IgD-negative memory B cell (primary cell): Measurements from ENCODE around the gene OR2T10. TPM values are rescaled to one million over a fixed set of nuclear protein-coding genes. Genes with fewer than 3 reads are reported as not detected.
"Not testable (repeated sequence)": the region's sequence is repeated elsewhere in the genome, so short reads cannot be mapped to it uniquely, and the experiment has no call there.

ENCODE experiments used
- H3K27ac Mint-ChIP-seq, 3 donors: one replicate each; pipeline ENCODE4 v1.8.0; 2020 to 2022; ENCODE audit warnings: mild to moderate bottlenecking in 3 of 3, mixed read lengths in 3 of 3, moderate library complexity in 1 of 3
- H3K27me3 Mint-ChIP-seq: one replicate; pipeline ENCODE4 v1.8.0; 2021; ENCODE audit warnings: mixed read lengths
- H3K36me3 Mint-ChIP-seq: one replicate; pipeline ENCODE4 v1.8.0; 2020; ENCODE audit warnings: mild to moderate bottlenecking, mixed read lengths
- H3K4me1 Mint-ChIP-seq, 3 donors: one replicate each; pipeline ENCODE4 v1.8.0; 2020 to 2022; ENCODE audit warnings: mixed read lengths in 3 of 3, mild to moderate bottlenecking in 1 of 3
- H3K4me3 Mint-ChIP-seq, 4 donors: one replicate each; pipeline ENCODE4 v1.8.0; 2020 to 2022; ENCODE audit warnings: mild to moderate bottlenecking in 4 of 4, mixed read lengths in 4 of 4, moderate library complexity in 3 of 4
- H3K9me3 Mint-ChIP-seq, 3 donors: one replicate each; pipeline ENCODE4 v1.8.0; 2020 to 2021; ENCODE audit warnings: mixed read lengths in 3 of 3, mild to moderate bottlenecking in 1 of 3
- polyA plus RNA-seq: library from polyadenylated mRNA; unstranded; fragments of 300-500 nt; fragmentation: Illumina TruSeq; gene quantifications from one replicate; pipeline ENCODE4 v1.2.3, GENCODE V29; 2021

Gene OR2T10
- polyA plus RNA-seq = 0.39 TPM

GRCh38 chr1:248597589-248597988 lies at the start of gene OR2T10:
TSS of gene OR2T10 (minus strand) at chr1:248597700. CDS start at chr1:248593768, 3,932 bp downstream.
- Mint-ChIP-seq H3K4me1 (peaks cover 0 to 4% (median 4%) of the 10 kb centered on the region in 3 donors), H3K27ac (no peak within 1 kb of the TSS), H3K27me3 (no peaks in the 10 kb centered on the region), H3K36me3 (no peaks in the 10 kb centered on the region), H3K4me3 (no peak within 1 kb of the TSS), H3K9me3 (peaks cover 0 to 7% (median 0%) of the 10 kb centered on the region in 3 donors)

- not testable (repeated sequence) for H3K27me3 Mint-ChIP-seq, H3K4me3 Mint-ChIP-seq, H3K36me3 Mint-ChIP-seq, H3K9me3 Mint-ChIP-seq, H3K27ac Mint-ChIP-seq, H3K4me1 Mint-ChIP-seq
Observed at GRCh38 chr1:248645178-248645577, 47.7 kb upstream of the OR2T10 start, which contains the start of gene OR2T35. TSS of gene OR2T35 (minus strand) at chr1:248645278. CDS start at chr1:248639258, 6,020 bp downstream.

GRCh38 chr1:248642971-248643651 lies 45.6 kb upstream of the OR2T10 start:
- not testable (repeated sequence) for H3K36me3 Mint-ChIP-seq

DNA sequence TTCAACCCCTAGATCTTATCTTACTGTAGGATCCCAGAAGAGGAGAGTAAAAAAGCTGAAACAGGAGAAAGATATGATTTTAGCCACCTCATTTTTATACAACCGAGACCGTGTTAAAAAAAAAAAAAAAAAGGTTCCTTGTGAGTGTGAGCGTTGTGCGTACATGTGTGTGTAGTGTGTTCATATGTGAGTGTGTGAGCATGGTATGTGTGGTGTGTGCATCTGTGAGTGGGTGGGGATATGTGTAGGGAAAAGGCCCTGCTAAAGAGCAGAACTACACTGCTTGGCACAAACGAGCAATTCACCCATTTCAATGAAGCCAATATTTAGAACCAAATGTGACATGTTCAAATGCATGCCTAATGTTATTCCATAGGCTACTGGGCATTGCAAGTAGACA lies 44.1 kb upstream of the OR2T10 start:
- H3K9me3 Mint-ChIP-seq, H3K36me3 Mint-ChIP-seq, H3K4me1 Mint-ChIP-seq, H3K27ac Mint-ChIP-seq, H3K4me3 Mint-ChIP-seq, H3K27me3 Mint-ChIP-seq: not testable (repeated sequence)

More at GRCh38 chr1:248642971-248643651, 45.6 kb upstream of the OR2T10 start:
- H3K9me3 Mint-ChIP-seq, H3K4me3 Mint-ChIP-seq, H3K4me1 Mint-ChIP-seq, H3K27me3 Mint-ChIP-seq, H3K27ac Mint-ChIP-seq: not testable (repeated sequence)

DNA sequence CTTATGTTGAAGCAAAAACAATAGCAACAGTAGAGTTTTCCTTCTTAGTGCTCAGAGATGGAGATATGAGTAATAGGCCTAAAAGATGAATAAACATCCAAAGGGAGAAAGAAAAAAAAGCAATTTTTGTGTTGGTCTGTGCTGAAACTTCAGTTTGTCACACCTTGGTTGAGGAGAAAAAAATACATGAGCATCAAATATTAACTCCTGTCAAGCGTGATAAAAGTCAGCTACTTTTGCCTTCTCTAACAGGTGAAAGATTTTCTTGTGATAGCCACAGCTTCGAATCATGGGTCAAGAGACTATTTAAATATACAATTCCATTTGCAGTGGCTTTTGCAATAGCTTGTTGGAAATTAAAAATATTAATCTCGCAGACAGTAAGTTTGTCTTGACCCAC lies 43.4 kb upstream of the OR2T10 start:
- H3K27me3 Mint-ChIP-seq, H3K4me3 Mint-ChIP-seq, H3K9me3 Mint-ChIP-seq, H3K27ac Mint-ChIP-seq, H3K4me1 Mint-ChIP-seq, H3K36me3 Mint-ChIP-seq: not testable (repeated sequence)

- not testable (repeated sequence) for H3K27ac Mint-ChIP-seq, H3K4me1 Mint-ChIP-seq, H3K9me3 Mint-ChIP-seq, H3K27me3 Mint-ChIP-seq, H3K4me3 Mint-ChIP-seq, H3K36me3 Mint-ChIP-seq
Observed at GRCh38 chr1:248639652-248640051, 42.2 kb upstream of the OR2T10 start.

- H3K27me3 Mint-ChIP-seq, H3K36me3 Mint-ChIP-seq, H3K9me3 Mint-ChIP-seq, H3K4me1 Mint-ChIP-seq, H3K27ac Mint-ChIP-seq, H3K4me3 Mint-ChIP-seq: not testable (repeated sequence)
Observed at GRCh38 chr1:248636612-248637011, 39.1 kb upstream of the OR2T10 start.

DNA sequence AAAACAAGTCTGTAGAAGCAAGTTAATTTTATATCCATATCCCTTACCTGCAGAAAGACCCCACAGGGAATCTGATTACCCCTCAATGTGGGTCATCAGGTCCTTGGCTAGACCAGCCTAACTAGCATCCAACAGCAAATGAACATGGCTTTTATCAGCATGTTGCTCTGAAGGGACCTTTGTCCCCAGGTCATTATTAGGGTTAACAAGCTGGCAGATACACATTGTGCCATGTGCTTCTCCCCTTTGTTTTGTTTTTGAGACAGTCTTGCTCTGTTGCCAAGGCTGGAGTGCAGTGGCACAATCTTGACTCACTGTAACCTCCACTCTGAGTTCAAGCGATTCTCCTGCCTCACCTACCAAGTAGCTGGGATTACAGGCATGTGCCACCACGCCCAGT lies 37.5 kb upstream of the OR2T10 start, which contains the start of gene OR2T11:
TSS of gene OR2T11 (minus strand) at position 101 of the 400 bp plus-strand sequence. CDS start 7,963 bp downstream, outside the sequence.
- H3K27ac Mint-ChIP-seq, H3K36me3 Mint-ChIP-seq, H3K4me1 Mint-ChIP-seq, H3K4me3 Mint-ChIP-seq, H3K9me3 Mint-ChIP-seq, H3K27me3 Mint-ChIP-seq: not testable (repeated sequence)

DNA sequence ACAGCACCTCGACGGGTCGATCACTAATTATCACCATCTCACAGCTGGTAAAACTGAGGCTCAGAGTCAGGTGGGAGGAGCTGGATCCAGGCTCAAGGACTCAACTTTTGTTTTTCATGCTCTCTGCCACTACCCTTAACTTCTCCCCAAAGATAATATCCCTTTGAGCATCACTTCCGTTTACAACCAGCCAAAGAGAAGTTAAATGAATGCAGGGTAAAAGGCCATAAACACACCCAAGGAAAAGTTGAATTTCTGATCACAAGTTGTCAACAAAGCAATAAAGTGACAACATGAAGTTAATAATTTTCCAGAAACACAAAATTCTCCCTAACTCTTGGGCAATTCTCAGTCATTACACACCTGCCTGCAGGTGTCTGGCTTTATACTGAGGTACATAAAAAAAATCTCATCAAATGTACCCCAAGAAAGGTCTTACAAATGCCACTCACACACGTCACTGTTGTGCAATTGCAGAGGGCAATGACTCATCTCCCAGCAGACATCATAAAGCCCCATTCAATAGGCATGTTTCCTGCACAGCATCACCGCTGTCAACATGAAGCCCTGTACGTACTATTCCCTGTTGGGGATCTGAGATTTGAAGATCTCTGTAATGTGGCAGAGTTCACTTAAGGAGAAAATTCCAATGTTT lies 34.0 kb upstream of the OR2T10 start:
- no peaks in the 10 kb centered on the region for H3K36me3 Mint-ChIP-seq
- no peaks in the 10 kb centered on the region for H3K9me3 Mint-ChIP-seq
- no peak overlapping the region for H3K4me3 Mint-ChIP-seq
- H3K27ac Mint-ChIP-seq = no peak overlapping the region
- peaks cover 4 to 12% (median 9%) of the 10 kb centered on the region in 3 donors for H3K4me1 Mint-ChIP-seq
- no peaks in the 10 kb centered on the region for H3K27me3 Mint-ChIP-seq

DNA sequence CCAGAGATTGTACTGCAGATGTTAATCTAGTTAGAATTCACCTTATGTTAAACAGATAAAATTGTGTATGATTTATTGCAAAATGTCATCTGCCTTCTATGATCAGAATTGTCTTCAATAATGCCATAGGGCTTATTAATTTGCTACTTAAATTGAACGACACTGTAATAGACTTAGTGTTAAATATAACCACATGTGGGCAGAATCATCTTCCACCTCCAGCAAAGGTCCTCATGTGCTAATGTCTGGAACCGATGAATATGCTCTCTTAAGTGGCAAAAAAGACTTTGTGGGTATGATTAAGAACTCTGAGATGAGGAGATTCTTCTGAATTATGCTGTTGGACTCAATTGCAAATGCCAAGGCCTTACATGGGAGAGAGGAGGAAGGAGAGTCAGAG lies 33.1 kb upstream of the OR2T10 start:
- no peaks in the 10 kb centered on the region for H3K36me3 Mint-ChIP-seq
- H3K27ac Mint-ChIP-seq = no peak overlapping the region
- no peak overlapping the region for H3K4me3 Mint-ChIP-seq
- H3K27me3 Mint-ChIP-seq = no peaks in the 10 kb centered on the region
- H3K9me3 Mint-ChIP-seq = no peaks in the 10 kb centered on the region
- peaks cover 4 to 12% (median 9%) of the 10 kb centered on the region in 3 donors for H3K4me1 Mint-ChIP-seq

- Mint-ChIP-seq H3K36me3 (no peaks in the 10 kb centered on the region), H3K4me1 (peaks cover 4 to 12% (median 9%) of the 10 kb centered on the region in 3 donors), H3K4me3 (peak overlapping the region in 3 of 4 donors; percentile 51 to 55 (median 53)), H3K27ac (peak overlapping the region in 2 of 3 donors; percentile 28 to 73), H3K9me3 (no peaks in the 10 kb centered on the region), H3K27me3 (no peaks in the 10 kb centered on the region)
Observed at GRCh38 chr1:248627971-248628844, 30.7 kb upstream of the OR2T10 start.

- peaks cover 9 to 17% (median 14%) of the 10 kb centered on the region in 3 donors for H3K4me1 Mint-ChIP-seq
- no peak overlapping the region for H3K27ac Mint-ChIP-seq
- H3K36me3 Mint-ChIP-seq = no peaks in the 10 kb centered on the region
- H3K4me3 Mint-ChIP-seq = no peak overlapping the region
- no peaks in the 10 kb centered on the region for H3K27me3 Mint-ChIP-seq
- no peaks in the 10 kb centered on the region for H3K9me3 Mint-ChIP-seq
Observed at GRCh38 chr1:248625971-248626370, 28.5 kb upstream of the OR2T10 start.

DNA sequence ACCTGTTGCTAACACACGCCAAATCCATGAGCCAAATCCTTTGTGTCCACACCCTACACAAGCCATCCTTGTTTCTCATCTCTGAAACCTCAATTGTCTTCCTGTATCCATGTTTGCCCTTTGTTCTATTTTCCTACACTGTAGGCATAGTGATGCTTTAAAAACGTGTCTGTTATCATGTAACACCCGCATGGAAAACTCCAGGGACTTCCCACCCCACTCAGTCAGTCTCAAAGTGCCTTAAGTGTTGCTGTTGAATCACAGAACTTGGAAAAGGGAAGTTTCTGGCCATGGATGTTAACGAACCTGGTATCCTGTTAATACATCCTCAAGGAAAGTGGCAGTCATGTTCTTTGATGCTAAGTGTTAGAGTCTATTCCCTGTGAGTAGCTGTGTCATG lies 27.7 kb upstream of the OR2T10 start:
- H3K27ac Mint-ChIP-seq = no peak overlapping the region
- H3K4me3 Mint-ChIP-seq = no peak overlapping the region
- no peaks in the 10 kb centered on the region for H3K27me3 Mint-ChIP-seq
- H3K4me1 Mint-ChIP-seq = peaks cover 9 to 17% (median 14%) of the 10 kb centered on the region in 3 donors
- no peaks in the 10 kb centered on the region for H3K9me3 Mint-ChIP-seq
- H3K36me3 Mint-ChIP-seq = no peaks in the 10 kb centered on the region

DNA sequence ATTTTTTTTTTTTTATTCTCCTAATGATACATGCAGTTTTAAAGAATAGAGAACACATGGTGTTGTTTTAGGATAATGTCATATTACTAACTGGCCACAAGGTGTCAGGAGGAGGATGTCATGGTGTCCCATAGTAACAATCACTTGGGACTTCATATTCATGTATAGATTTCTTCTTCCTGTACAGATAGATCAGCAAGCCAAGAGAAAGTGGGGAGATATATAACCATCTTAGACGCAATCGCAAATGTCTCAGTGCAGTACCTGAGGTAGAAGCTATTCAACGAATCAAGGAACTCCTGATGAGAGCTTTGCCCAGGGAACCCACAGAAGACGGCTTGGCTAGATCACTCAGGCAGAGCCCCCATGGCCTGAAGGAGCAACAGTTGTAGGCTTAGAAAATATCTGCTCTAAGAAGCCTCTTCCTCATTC lies 25.1 kb upstream of the OR2T10 start:
- Mint-ChIP-seq H3K27me3 (no peaks in the 10 kb centered on the region), H3K4me1 (peaks cover 6 to 14% (median 9%) of the 10 kb centered on the region in 3 donors), H3K27ac (peak overlapping the region; percentile 32 to 88 (median 83)), H3K36me3 (no peaks in the 10 kb centered on the region), H3K4me3 (peak overlapping the region in 3 of 4 donors; percentile 38 to 57 (median 49)), H3K9me3 (no peaks in the 10 kb centered on the region)

DNA sequence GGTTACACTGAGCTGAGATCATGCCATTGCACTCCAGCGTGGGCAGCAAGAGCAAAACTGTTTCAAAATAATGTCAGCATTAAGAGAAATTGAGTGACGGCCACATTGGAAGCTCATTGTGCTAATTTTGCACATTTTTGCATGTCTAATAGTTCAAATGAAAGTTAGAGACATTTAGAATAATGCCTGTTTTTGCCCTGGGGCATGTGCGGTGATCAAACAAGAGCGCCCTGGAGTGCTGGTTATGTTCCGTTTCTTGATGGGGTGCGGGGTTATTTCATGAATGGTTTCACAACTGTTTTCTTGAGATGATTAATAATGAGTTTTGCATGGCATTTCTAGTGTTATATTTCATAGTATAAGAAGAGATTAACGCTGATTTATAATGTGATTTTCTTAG lies 24.3 kb upstream of the OR2T10 start:
- Mint-ChIP-seq H3K9me3 (peaks cover 0 to 1% (median 0%) of the 10 kb centered on the region in 3 donors), H3K4me3 (no peak overlapping the region), H3K27me3 (no peaks in the 10 kb centered on the region), H3K4me1 (peaks cover 6 to 14% (median 9%) of the 10 kb centered on the region in 3 donors), H3K27ac (no peak overlapping the region), H3K36me3 (no peaks in the 10 kb centered on the region)
